ENCODE measurements around the gene NRP1. TPM values are rescaled to one million over a fixed set of nuclear protein-coding genes. Genes with fewer than 3 reads are reported as not detected.

The NRP1 gene
- total RNA-seq, 1 experiment from 2014 or later, result 39.6 TPM

DNA sequence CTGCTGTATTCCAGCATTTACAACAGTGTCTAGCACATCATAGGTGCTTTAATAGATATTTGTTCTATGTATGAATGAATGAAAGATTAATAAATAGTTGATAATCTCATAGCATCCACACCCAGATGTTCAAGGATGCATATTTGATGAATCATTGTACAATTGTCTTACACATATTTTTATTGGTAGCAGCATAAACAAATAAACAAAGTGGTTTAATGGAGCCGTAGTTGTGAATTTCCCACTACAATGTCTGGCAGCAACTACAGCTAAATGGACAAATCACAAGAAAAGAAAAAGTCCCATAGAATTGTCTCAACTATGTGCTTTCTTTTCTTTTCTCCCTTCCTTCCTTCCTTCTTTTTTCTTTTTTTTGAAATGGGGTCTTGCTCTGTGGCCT is 150.8 kb downstream of the NRP1 start:
- DNase-seq (ENCODE audit: low spot score), result no peak

DNA sequence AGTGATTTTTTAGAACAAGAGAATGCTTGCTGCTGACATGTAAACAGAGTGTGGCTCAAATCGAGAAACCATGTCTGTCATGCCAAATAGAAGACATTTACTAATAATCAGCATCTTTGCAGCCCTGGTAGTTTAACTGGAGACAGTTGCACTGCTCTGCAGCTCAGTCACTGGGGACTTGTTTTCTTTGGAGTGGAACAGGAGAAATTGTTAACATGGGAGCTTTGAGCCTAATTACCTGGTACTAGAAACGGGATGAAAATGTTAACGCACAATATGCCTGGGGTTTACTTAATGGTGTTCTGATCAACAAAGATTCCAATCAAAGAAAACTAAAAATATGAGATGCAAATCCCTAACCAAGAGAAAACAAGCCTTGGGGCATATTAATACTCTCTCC is 153.5 kb downstream of the NRP1 start:
- DNase-seq (ENCODE audit: low spot score), result no peak

DNA sequence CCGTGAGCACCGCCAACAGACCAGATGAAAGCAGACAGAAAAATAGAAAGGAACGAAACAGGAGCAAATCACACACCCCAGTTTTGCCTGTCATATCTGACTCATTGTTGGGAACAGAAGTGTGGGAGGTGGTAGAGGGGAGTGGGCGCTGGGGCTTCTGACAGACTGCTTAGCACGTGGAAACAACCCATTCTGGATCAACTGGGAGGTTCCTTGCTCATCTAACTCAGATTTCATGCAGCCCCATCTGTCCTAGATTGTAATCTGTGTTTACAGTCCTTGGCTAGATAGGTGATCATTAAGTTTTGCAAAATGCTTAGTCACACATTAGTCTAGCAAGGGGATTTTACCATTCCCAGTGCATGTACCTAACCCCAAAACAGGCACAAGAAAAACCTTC is 154.1 kb downstream of the NRP1 start:
- DNase-seq (ENCODE audit: low spot score), result no peak

DNA sequence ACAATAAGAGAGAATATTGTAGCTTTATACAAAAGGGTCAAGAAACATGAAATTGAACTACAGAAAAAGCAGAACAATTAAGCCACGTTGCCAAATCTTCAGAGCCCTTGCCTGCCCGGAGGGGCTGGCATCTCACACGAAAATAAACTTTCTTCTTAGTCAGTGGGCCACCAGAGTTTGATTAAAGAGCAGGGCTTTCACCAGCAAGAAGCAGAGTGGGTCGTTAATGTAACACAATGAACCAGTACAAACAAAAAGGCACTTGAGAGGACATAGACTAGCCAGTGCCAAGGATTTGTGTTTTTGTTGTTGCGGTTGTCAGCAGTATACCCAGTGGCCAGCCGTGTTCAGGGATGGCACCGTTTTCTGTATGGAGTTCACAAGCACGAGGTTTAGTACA is 155.4 kb downstream of the NRP1 start:
- peak; percentile 15 for DNase-seq (ENCODE audit: low spot score)

DNA sequence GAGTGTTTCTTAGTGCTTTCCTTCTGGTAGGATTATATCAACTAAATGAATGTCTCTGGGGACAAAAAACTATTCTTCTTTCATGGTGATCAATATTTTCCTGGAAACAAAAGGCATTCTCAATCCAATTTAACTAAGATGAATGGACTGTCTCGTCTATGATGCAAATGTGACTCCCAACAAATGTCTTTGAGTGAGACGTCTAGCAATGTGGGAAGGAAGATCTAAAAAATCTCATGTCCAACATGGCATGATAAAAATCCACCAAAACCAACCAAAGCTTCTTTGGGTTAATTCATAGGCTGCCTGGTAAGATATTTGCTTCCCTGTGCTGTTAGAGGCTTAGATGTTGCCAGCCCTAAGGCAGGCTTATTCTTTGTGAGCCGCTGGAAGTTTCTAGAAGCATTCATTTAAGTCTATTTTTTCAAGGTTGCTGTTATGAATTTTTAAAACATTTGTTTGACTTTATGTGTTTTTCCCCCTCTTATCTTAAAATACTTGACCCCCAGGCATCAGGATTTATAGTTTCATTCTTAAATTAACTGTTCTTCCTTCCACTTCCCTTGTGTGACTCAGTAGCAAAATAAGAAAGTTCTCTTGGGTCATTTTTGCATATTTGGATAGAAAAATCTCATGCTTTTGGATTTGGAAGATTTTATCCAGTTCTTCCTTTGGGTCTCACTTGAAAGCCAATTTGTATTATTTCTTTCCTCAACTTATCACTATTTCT is 156.3 kb downstream of the NRP1 start:
- DNase-seq (ENCODE audit: low spot score), result no peak

DNA sequence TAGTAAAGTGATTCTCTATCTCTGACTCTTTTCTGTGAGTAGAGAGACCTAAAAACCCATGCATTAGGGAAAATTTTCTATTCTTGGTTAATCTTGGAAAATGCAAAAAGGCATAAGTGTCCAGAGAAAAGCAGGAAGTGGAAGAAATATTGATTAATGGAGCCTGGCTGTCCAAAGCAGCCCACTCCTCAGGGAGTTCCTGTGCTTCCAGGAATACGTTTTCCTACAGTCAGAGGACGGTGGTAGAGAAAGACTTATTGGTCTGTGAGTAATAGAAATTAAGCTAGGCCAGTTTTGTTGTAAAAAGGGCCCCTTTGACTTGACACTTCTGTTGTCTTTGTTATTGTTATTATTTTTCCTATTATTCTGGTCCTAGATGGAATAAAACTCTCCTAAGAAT is 157.8 kb downstream of the NRP1 start:
- no peak for DNase-seq (ENCODE audit: low spot score)

DNA sequence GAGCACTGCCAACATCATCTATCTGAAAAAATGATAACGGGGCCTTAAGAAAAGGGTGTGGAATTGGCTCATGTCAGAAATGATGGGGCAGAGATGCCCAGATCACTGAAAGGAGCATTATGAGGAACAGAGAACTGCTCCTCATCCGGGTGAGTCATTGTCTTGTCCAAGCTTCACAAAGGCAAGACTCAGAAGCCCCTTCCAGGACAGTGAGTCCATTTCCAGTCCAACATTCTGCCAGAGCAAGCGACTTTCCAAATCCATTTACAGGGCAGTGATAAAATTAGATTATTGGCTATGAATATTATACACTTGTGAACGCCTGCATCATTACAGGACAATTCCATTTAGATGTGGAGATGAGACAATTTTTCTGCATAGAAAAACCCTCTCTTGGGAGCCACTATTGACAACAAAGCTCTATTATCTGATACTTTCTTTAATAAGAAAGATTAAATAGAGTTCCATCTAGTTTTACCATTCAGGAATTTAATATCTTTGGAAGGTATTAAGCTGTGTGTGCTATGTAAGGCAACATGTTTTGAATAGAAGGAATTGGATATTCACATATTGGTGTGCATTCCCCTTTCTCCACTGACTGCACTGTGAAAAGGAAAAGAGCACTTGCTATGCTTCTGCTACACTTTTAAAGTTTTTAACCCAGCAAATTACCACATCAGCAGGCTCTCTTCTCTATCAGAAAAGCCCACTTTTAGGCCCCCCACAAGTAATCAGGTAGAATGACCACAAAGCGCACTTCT is 159.6 kb downstream of the NRP1 start:
- DNase-seq (ENCODE audit: low spot score), result no peak

DNA sequence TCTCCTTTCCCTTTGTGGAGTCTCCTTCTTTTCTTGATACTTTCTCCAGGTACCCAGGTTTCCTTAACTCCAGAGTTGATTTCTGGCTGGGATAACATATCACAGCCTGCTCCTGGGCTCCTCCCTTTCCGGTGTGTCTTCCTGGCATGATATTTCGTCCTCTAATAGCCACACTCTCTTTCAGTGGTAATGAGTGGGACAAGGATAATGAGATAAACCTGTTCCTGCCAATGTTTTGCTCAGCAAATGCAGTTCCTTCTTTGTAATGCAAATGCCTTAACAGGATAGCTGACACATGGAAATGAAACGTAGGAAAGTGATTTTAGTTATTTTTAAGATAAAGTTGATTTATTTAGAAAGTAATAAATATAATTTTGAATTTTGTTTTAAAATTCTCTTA is 168.6 kb downstream of the NRP1 start:
- no peak for DNase-seq (ENCODE audit: low spot score)

DNA sequence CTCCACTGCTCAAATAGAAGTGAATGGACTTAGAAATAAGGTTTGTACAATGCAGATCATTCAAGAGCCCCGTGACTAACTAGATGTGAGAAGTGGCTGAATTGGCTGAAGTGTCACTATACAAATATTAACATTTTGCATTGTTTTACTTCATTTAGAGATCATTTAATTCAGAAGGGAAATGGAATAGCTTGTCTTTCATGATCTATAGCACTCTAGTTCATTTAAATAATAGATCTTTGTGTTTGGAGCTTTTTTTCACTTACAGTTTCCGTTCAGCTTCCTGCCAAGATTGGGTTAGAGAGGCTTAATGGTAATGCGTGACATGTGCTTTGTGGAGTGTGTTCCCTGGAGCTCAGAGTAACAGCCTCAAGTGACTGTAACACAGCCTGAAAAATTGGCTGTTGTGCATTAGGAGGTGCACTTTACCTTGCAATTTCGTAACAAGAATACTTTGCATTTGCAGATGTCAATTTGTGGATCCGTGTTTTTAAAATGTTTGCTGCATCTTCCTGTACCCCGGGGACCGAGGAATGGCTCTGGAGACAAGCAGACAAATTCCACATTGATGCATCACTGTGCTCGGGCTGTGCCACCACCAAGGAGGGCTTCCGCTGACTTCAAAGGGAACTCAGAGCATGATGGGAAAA is 170.3 kb downstream of the NRP1 start:
- no peak for DNase-seq (ENCODE audit: low spot score)

DNA sequence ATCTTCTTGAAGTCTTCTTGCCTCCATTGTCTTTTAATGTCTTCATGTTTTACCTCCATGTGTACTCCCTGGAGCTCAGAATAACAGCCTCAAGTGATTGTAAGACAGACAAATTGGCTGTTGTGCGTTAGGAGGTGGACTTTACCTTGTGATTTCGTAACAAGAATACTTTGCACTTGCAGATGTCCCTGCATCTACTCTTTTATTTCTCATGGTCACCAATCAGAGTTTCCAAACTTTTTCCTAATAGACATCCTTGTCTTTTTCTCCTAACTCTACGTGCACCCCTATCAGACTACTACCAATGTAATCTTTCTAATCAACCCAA is 172.3 kb downstream of the NRP1 start:
- no peak for DNase-seq (ENCODE audit: low spot score)

DNA sequence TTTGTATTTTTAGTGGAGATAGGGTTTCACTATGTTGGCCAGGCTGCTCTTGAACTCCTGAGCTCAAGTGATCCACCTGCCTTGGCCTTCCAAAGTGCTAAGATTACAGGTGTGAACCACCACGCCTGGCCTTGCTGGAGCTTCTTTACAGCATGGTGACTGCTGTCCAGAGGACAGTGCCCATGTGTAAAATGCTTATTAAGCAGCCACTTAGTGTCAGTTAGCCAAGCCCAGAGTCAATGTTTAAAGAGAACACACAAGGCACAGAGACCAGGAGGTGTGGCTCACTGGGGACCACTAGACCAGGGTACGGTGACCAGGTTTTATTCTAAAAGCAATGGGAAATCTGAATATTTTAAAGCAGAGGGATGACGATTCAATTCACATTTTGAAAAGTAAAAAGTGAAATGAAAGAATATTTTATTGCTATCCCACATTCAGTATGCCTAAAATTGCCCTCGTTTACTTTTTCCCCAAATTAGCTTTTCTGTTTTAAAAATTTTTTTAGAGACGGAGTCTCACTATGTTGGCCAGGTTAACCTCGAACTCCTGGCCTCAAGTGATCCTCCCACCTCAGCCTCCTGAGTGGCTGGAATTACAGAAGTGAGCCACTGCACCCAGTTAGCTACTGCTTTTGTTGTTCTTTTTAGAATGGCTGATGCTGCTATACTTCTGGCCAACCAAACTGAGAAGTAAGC is 172.8 kb downstream of the NRP1 start:
- DNase-seq (ENCODE audit: low spot score), result no peak

DNA sequence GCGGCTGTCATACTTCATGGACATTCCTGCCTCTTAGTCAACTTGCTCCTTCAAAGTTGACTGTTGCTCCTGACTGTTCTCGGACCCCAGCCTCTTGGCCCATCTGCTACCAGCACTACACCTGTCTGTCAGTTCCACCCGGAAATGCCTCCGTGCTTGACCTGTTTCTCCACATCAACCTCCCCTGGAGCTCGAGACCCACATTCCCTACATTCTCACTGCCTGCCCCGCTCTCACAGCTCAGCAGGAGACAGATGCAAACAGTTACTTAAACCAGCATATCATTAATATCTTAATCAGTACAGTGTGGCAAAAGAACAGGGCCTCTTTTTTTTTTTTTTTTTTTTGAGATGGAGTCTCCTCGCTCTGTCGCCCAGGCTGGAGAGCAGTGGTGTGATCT is 174.3 kb downstream of the NRP1 start:
- DNase-seq (ENCODE audit: low spot score), result no peak

DNA sequence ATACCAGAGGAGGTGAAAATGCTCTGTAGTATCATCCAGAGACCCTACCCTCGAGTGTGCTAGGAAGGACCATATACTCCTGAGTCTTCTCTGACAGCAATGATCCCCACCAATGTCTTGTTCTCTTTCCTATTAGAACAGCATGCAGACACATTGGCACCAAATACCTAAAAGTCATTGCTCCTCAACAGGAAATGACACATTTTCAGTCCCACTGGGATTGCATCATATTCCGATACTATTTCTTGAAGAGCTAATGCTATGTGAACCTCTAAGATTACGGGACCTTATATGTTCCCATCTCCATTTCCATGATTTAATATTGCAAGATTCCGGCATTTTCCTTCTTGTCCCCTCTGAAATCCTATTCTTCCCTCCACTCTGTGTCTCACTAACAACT is 177.4 kb downstream of the NRP1 start:
- DNase-seq (ENCODE audit: low spot score), result peak; percentile 16

DNA sequence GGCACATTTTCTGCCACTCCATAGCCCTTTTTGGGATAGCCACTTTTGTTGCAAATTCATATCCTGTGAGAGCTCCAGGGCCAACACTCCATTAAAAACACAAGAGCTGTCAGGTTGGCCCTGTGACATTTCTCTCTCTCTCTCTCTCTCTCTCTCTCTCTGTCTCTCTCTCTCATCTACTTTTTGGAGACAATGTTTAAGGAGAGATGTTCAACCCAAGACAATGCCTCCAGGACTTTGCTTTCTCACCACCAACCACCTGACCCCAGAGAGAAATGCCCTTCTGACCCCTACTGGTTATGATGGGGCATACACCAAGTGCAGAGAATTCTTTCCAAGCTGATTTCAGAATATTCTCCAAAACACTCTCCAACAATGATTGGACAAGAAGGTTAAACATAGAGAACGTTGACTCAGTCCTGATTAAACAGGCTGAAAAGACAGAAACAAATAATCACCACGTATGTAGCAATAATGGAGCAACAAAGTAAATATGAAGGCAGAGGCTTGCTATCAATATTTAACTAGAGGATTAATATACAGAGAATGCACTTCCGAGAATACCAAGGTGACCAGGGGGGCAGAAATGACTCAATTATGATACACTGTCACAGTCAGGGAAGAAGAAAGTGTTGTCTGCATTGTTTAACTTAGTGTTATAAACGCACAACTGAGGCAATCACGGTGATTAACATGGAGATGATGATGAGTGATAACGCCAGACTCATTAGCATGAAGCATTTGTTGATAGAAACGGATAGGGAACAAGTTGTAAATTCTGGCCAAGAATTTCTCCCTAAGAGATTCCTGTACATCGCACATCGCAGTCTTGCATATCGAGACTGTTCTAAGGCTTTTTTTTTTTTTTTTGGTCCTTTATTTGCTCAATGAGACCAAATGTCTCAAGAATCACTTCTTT is 178.5 kb downstream of the NRP1 start:
- peak; percentile 30 for DNase-seq (ENCODE audit: low spot score)

DNA sequence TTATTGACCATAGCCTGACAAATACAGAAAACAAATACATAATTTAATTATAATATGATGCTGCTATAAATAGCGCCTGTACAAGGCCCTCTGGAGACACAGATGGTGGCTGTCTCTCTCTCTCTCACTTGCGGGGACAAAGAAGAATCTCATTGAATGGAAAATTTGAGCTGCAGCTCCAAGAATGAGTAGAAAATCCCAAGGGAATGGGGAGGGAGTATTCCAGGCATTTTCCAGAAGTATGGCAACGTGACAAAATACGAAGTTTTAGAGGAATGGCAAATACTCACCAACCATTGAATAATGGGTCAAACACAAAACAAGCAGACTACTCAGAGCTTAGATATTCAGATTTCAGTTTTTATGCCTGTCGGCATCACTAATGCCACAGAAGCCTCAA is 179.9 kb downstream of the NRP1 start:
- no peak for DNase-seq (ENCODE audit: low spot score)

DNA sequence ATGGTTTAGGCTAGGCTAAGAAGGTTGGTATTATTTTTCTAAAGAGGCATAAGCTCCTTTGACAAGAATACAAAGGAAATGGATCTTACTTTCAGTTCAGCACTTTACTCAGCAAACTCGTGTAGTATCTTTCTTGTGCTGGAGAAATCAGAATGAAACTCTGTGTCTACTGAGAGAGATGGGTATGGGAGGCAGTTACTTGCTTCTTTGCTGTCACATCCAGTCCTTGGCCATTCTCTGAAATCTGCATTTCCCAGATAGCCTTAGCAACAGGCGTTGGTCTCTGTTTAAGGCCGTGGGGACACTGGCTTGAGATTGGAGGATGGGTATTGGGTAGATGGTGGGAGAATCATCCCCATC is 180.5 kb downstream of the NRP1 start:
- no peak for DNase-seq (ENCODE audit: low spot score)

DNA sequence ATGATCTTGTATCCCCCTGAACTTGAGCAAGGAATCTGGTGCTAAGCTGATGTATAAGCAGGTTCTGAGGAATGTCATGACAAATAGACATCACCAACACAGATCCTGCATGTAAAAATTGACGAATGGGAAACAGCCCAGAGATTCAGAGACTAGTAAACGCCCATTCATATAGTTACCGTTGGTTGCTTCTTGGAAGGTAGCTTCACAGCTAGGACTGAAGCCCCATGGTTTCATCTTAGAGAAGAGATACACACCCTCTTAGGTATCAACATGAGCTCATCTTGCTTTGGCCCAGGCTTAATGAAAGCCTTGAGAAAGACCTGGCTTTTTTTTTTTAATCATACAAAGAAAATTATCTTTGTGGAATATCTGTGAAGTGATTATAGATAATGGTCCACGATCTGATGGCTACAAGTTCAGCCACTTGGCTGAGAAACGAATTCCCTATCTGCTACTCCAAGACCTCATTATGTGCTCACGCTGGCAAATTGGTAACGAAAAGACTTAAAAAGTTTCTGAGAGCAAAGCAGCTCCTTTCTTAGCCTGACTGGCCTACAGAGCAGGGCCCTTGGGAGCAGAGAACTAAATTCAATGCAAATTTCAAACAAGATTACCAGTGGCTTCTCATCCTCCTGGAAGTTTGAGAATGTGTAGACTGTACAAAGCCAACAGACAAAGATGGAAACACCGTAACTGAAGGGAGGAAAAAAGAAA is 181.1 kb downstream of the NRP1 start:
- DNase-seq (ENCODE audit: low spot score), result no peak

DNA sequence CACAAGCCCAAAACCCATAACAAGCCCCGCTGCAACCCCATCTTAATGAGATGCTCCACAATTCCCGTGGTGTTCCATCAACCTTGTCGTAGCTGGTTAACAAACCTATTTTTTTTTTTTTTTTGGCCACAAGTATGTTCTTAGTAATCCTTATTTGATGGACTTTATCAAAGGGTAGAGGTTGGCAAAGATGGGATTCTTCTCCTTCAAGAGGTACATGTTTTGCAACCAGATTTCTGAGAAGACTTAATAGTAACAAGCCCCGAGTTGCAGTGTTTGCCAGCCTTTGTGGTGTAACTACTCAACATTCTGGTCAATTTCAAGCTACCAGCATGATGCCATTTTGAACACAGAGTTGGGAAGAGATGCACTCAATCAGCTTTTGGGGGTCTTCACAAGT is 181.7 kb downstream of the NRP1 start:
- DNase-seq (ENCODE audit: low spot score), result no peak

DNA sequence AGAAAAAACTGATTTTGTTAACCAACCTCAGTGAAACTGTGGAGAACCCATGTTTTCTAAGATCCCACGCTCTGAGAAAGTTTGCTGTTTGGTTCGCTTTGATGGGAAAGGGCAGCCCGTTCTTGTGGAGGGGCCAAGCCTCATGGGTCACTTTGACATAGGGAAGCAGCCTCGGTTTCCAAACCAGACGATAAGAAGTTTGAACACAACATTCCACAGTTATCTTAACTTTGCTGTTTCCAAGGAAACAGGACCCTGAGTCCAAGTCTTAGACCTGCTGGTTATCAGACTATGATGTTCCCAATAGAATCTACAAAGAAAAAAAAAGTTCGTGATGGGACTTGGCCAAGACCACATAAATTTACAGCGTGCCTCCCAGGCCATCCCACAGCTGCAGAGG is 182.3 kb downstream of the NRP1 start:
- no peak for DNase-seq (ENCODE audit: low spot score)

DNA sequence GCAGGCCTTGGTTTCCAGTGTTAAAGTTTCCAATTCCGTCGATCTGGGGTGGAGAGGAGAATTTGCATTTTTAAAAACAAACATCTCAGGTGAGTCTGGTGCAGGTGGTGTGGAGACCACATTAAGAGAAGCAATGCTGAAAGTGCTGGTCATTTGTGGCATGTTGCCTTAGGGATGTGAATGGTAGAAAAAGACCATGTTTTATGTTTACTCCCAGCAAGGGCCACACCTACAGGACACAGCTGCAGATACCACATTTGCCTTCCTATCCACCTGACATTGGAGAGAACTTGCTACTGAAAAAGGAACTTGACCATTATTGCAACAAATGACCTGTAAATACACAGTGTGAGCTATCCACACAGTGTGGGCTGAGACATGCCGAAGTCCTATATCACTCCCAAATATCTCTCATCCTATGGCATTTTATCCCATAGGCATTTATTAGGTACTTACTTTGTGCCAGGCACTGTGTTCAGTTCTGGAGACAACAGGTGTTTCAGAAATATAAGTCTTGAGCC is 183.1 kb downstream of the NRP1 start:
- DNase-seq (ENCODE audit: low spot score), result no peak

DNA sequence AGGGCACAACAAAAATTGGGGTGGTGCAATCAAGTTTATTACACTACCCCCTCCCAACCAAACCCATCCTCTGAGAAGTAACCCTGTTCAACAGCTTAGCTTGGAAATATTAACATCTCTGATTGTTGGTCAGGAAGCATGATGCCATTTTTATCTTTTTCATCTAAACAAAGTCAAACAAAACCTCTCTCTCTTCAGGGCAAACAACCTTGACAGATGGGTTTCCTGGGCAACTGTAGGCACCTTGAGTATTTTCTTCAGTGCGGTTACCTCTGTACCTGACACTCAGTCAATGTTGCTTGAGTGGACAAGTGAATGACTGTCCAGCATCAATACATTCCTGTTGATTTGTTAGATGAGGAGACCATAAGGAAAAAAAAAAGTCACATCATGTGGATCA is 183.6 kb downstream of the NRP1 start:
- no peak for DNase-seq (ENCODE audit: low spot score)

All from H4 (cell line).